IPS DF 6.9 (cell line): ENCODE results near the gene PODNL1.
A peak's percentile ranks its signal among the peaks of the same experiment; 100 is the strongest.

Experiments used
- DNase-seq: peaks from one replicate; pipeline ENCODE4 v3.0.0-alpha.2; 2013; ENCODE audit warnings: low read depth, low spot score
- H3K27ac ChIP-seq: one replicate; pipeline ENCODE4 v1.5.1; 2013; ENCODE audit warnings: low read length, control low read depth
- H3K27me3 ChIP-seq: 2 replicates; pipeline ENCODE4 v1.6.1; 2013; ENCODE audit warnings: mild to moderate bottlenecking, low read length; ENCODE audit not compliant: control insufficient read depth, insufficient read depth
- H3K36me3 ChIP-seq: 2 replicates; pipeline ENCODE4 v1.6.1; 2013; ENCODE audit warnings: low read length; ENCODE audit not compliant: control insufficient read depth, insufficient read depth
- H3K4me1 ChIP-seq: 2 replicates; pipeline ENCODE4 v1.6.1; 2013; ENCODE audit warnings: low read length; ENCODE audit not compliant: control insufficient read depth, insufficient read depth
- H3K4me3 ChIP-seq: 2 replicates; pipeline ENCODE4 v1.5.1; 2013; ENCODE audit warnings: mild to moderate bottlenecking, low read length
- H3K9me3 ChIP-seq: 2 replicates; pipeline ENCODE4 v1.6.1; 2013; ENCODE audit warnings: low read length, inconsistent platforms; ENCODE audit not compliant: control insufficient read depth, insufficient read depth
- WGBS: extraction: QIAGEN DNeasy Blood & Tissue Kit; methylation state at CpG from one replicate; pipeline ENCODE4 v1.1.7; 2013; ENCODE audit warnings: mixed read lengths, missing lambda C conversion rate; ENCODE audit not compliant: insufficient read length, insufficient coverage; 5-methylcytosine and 5-hydroxymethylcytosine counted together

The PODNL1 gene

DNA sequence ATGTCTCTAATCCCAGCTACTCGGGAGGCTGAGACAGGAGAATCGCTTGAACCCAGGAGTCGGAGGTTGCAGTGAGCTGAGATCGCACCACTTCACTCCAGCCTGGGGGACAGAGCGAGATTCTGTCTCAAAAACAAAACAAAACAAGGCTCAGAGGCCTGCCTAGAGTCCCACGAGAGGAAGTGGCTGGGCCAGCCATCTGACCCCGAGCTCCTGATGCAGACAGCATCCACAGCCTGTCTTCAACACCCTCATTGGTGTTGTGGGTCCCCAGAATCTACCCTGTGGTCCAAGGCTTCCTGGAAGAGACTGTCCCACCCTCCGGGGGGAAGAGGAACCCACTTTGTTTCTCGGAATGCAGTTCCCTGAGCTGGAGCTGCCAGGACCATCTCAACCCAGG, 43.2 kb upstream of the PODNL1 start:
- H3K27me3 ChIP-seq, result no peaks in the 10 kb centered on the region
- no peak for DNase-seq
- no peak overlapping the region for H3K27ac ChIP-seq
- no peak overlapping the region for H3K4me3 ChIP-seq
- peaks cover 18% of the 10 kb centered on the region for H3K4me1 ChIP-seq
- H3K9me3 ChIP-seq, result no peaks in the 10 kb centered on the region
- WGBS, result no CpG with 5 or more reads among the region's 9 CpGs
- H3K36me3 ChIP-seq, result peaks cover 2% of the 10 kb centered on the region; the same call in 1 of the 2 replicates

DNA sequence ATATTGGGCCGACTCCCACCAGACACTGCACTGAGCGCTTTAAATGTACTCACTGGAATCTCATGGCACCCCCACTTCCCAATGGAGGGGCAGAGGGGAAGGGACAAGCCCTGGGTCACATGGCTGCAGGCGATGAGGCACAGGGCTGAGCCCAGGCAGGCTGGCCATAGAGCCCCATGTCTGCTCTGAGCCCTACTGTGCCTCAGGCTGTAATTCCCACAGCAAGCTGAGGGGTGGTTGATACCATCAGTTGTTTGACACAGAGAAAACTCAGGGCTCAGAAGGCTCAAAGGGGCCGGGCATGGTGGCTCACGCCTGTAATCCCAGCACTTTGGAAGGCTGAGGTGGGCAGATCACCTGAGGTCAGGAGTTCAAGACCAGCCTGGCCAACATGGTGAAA, 42.8 kb upstream of the PODNL1 start:
- no peak overlapping the region for H3K4me3 ChIP-seq
- peaks cover 2% of the 10 kb centered on the region; the same call in 1 of the 2 replicates for H3K36me3 ChIP-seq
- H3K27me3 ChIP-seq, result no peaks in the 10 kb centered on the region
- H3K27ac ChIP-seq, result no peak overlapping the region
- no peaks in the 10 kb centered on the region for H3K9me3 ChIP-seq
- no peak for DNase-seq
- no CpG with 5 or more reads among the region's 5 CpGs for WGBS
- H3K4me1 ChIP-seq, result peaks cover 15% of the 10 kb centered on the region

DNA sequence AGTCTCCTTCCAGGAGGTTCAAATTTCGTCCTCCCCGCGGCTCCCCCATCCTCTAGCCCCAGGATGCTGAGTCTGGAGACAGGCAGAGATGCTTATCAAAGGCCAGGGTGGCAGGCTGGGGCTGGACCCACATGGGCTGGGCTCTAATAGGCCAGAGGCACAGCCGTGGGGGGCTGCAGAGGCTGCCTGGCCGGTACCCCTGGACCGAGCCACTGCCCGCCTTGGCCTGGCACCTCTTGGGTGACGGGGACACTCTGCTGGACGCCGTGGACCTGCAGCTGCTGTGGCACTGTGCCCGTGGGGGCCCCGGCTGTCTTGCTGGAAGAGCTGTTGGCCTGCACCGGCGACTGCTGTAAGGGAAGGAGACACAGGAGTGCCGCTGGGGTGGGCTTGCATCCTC, 42.1 kb upstream of the PODNL1 start:
- Histone ChIP-seq H3K36me3 (peaks cover 2% of the 10 kb centered on the region; the same call in 1 of the 2 replicates), H3K4me1 (peaks cover 12% of the 10 kb centered on the region), H3K9me3 (no peaks in the 10 kb centered on the region), H3K4me3 (no peak overlapping the region), H3K27ac (no peak overlapping the region), H3K27me3 (no peaks in the 10 kb centered on the region)
- no CpG with 5 or more reads among the region's 15 CpGs for WGBS
- DNase-seq, result no peak

DNA sequence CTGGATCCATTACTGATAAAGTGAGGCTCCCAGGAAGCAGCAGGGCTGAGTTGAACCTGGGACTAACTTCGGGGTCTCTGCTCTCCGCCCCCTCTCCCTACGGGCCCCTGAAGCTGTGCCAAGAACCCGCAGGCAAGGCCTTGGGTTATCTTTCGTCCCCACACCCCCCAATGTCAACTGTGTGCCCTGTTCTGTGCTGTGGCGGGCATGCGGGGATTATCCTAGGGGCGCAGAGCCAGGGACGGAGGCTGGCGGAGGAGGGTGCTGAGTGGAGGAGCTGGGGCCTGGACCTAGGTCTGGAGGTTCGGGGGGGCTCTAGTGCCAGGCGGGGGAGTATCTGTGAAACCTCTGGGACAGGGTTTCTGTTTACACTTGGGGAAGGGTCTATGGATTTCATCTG, 41.5 kb upstream of the PODNL1 start:
- Histone ChIP-seq H3K36me3 (peaks cover 2% of the 10 kb centered on the region; the same call in 1 of the 2 replicates), H3K27ac (no peak overlapping the region), H3K4me1 (peaks cover 12% of the 10 kb centered on the region), H3K9me3 (no peaks in the 10 kb centered on the region), H3K27me3 (no peaks in the 10 kb centered on the region), H3K4me3 (no peak overlapping the region)
- no CpG with 5 or more reads among the region's 12 CpGs for WGBS
- DNase-seq, result no peak

DNA sequence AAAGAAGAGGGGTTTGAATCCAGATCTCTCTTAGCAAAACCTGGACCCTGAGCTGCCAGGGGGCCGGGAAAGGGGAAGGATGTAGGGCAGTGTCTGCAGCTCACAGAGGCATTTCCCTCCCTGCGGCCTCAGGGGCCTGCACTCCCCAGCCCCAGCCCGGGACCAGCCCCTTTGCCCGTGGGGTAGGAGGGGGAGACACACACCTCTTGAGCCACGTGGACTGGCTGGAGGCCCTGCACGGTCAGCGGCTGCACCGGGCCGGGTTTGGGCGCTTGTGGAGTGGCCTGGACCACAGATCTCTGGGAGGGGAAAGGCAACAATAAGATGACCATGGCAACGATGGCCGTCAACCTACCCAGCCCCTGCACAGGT, 41.0 kb upstream of the PODNL1 start:
- peaks cover 14% of the 10 kb centered on the region for H3K4me1 ChIP-seq
- WGBS, result no CpG with 5 or more reads among the region's 12 CpGs
- H3K27me3 ChIP-seq, result no peaks in the 10 kb centered on the region
- H3K9me3 ChIP-seq, result no peaks in the 10 kb centered on the region
- peaks cover 2% of the 10 kb centered on the region; the same call in 1 of the 2 replicates for H3K36me3 ChIP-seq
- peak overlapping the region; percentile 34; the same call in 1 of the 2 replicates for H3K4me3 ChIP-seq
- no peak for DNase-seq
- H3K27ac ChIP-seq, result no peak overlapping the region

DNA sequence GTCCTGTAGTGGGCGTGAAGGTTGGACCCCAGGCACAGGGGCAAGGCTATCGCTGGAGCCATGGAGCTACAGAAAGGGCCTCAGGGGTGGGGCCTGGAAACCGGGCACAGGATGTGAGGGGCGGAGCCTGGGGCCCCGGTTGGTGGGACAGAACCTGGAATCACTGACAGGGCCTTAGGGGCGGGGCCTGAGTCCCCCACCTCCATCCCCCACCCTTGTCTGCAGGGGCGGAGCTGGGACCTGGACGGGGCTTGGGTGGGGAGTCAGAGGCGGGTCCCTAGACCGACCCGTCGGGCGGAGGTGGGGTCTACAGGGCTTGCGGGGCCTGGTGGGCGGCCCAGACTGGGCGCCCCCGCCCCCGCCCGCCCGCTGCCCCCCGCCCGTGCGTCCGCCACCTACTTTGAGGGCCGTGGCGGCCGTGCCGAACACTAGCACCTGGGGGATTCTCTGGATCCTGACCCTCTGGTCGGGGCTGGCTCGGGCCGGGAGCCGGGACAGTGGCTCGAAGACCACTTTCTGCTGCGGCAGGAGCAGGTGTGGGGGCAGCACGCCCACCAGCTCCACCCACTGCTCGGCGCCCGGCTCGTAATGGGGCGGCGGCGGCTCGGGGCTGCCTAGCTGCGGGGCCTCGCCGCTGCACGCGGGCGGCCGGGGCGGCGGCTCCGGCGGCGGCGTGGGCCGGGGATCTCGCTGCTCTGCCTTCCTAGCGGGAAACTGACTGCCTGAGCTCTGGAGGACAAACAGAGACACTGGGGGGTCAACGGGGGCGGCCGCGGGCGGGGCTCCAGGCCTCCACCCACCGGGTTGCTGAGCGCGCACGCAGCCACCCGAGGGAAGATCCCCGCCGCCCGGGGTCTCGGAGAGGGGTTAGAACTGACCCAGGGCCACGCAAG, 40.4 kb upstream of the PODNL1 start:
- peaks cover 10% of the 10 kb centered on the region for H3K4me1 ChIP-seq
- H3K4me3 ChIP-seq, result peak overlapping the region; percentile 34; the same call in 1 of the 2 replicates
- no peaks in the 10 kb centered on the region for H3K27me3 ChIP-seq
- H3K36me3 ChIP-seq, result peaks cover 2% of the 10 kb centered on the region; the same call in 1 of the 2 replicates
- H3K27ac ChIP-seq, result no peak overlapping the region
- no peaks in the 10 kb centered on the region for H3K9me3 ChIP-seq
- no CpG with 5 or more reads among the region's 74 CpGs for WGBS
- DNase-seq, result peak; percentile 93

DNA sequence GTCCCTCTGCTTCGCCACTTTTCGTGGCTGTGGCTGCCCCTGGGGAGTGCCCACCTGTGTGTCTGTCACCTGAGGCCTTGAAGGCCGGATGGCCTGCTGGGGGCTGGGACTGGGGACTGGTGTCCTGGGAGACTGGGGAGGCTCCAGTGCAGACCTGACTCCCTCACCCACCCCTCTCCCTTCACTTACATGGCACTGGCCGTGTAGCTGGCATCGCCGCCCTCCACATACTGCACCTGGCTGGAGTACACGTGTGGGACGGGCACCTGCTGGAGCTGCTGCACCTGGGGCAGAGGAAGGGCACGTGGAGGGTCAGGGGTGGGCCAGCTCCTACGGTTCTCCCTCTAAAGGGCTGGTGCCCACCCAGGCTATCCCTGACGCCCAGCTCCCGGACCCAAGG, 39.6 kb upstream of the PODNL1 start:
- Histone ChIP-seq H3K4me3 (no peak overlapping the region), H3K27ac (no peak overlapping the region), H3K36me3 (no peaks in the 10 kb centered on the region; the same call in 1 of the 2 replicates), H3K4me1 (peaks cover 7% of the 10 kb centered on the region), H3K9me3 (no peaks in the 10 kb centered on the region), H3K27me3 (no peaks in the 10 kb centered on the region)
- DNase-seq, result no peak
- no CpG with 5 or more reads among the region's 12 CpGs for WGBS

DNA sequence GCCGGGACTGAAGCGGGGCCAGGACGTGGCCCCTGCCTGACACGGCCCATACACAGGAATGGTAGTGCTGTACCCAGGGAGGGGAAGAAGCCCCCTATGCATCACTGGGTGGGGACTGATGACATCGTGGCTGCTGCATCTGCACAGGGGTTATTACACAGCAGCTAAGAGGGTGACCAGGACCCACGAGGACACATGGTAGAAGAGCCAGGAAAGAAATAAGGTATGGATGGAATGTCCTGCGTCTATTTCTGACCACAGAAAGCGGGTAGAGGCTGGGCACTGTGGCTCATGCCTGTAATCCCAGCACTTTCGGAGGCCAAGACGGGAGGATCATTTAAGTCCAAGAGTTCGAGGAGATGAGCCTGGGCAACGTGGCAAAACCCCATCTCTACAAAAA, 38.2 kb upstream of the PODNL1 start:
- no peak for DNase-seq
- WGBS, result no CpG with 5 or more reads among the region's 12 CpGs
- H3K9me3 ChIP-seq, result no peaks in the 10 kb centered on the region
- no peak overlapping the region for H3K4me3 ChIP-seq
- H3K36me3 ChIP-seq, result no peaks in the 10 kb centered on the region; the same call in 1 of the 2 replicates
- no peak overlapping the region for H3K27ac ChIP-seq
- peaks cover 7% of the 10 kb centered on the region for H3K4me1 ChIP-seq
- no peaks in the 10 kb centered on the region for H3K27me3 ChIP-seq

DNA sequence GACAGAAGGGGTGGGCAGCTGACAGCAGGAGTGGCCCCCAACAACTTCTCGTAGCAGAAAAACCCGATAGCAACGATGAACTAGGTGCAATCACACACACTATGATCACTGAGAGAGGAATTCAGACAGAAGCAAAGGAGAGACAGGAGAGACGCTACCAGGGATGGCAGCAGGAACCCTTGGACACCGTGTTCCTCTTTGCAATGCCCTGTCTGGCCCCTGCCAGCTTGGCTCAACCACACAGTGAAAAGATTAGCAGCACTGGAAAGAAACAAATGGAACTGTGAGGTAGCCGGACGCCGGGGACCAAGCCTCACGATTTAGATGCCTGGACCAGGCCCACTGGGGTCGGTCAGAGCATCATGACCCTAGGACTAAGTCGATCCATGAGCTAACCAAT, 37.7 kb upstream of the PODNL1 start:
- no peaks in the 10 kb centered on the region for H3K9me3 ChIP-seq
- no peaks in the 10 kb centered on the region for H3K27me3 ChIP-seq
- no peak overlapping the region for H3K27ac ChIP-seq
- no peaks in the 10 kb centered on the region; the same call in 1 of the 2 replicates for H3K36me3 ChIP-seq
- no CpG with 5 or more reads among the region's 11 CpGs for WGBS
- H3K4me1 ChIP-seq, result peaks cover 7% of the 10 kb centered on the region
- DNase-seq, result no peak
- no peak overlapping the region for H3K4me3 ChIP-seq

DNA sequence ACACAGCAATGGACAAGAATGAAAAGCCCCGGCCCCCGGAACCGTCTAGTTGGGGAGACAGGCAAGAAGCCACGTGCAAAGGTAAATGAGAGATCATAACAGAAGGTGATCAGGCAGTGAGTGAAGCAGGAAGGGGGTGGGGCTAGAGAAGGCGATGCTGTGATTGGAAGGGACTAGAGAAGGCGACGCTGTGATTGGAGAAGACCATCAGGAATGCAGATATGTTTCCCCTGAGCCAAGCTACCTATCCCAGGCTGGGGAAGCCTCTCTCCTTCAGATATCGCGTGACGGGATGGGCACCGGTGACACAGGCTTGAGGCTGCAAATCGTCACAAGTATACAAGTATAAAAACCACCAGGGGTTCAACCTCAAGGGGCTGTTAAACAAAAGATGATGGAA, 35.9 kb upstream of the PODNL1 start:
- WGBS, result no CpG with 5 or more reads among the region's 12 CpGs
- no peaks in the 10 kb centered on the region for H3K9me3 ChIP-seq
- no peak overlapping the region for H3K27ac ChIP-seq
- H3K36me3 ChIP-seq, result peaks cover 5% of the 10 kb centered on the region; the same call in 1 of the 2 replicates
- no peaks in the 10 kb centered on the region for H3K27me3 ChIP-seq
- H3K4me3 ChIP-seq, result no peak overlapping the region
- peak; percentile 90 for DNase-seq
- H3K4me1 ChIP-seq, result peaks cover 2% of the 10 kb centered on the region; the same call in 1 of the 2 replicates
